NOMO-1 (cell line): Measurements from ENCODE around the gene CCR7.
A peak's percentile ranks its signal among the peaks of the same experiment; 100 is the strongest.

Source experiments
- DNase-seq, 2 experiments: peaks; one replicate each; lab custom pipeline; 2025; ENCODE audit not compliant: unreplicated experiment in 2 of 2; lab: John Stamatoyannopoulos, UW

Gene CCR7

GRCh38 chr17:40538936-40539705, 26.2 kb downstream of the CCR7 start:
- no peak for DNase-seq

GRCh38 chr17:40538019-40538935, 27.0 kb downstream of the CCR7 start:
- DNase-seq: peak in 1 of 2 experiments; percentile 24

GRCh38 chr17:40536295-40537171, 28.7 kb downstream of the CCR7 start:
- DNase-seq: no peak

- DNase-seq: no peak
These were observed 29.4 kb downstream of the CCR7 start for GRCh38 chr17:40535924-40536294.

DNA sequence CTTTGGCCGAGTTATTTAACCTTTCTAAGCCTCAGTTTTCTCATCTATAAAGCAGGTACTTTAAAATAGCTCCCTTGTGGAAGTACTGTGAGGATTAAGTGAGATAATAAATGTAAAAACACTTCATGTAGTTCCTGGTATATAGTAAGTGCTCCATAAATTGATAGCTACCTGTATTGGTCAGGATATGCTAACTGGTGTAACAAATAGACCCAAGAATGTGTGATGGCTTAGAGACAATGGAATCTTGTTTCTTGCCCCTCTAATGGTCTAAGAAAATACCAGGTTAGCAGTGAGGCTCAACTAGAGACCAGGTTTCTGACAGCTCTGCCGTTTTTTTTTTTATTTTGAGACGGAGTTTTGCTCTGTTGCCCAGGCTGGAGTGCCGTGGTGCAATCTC, 29.8 kb downstream of the CCR7 start:
- no peak for DNase-seq

DNA sequence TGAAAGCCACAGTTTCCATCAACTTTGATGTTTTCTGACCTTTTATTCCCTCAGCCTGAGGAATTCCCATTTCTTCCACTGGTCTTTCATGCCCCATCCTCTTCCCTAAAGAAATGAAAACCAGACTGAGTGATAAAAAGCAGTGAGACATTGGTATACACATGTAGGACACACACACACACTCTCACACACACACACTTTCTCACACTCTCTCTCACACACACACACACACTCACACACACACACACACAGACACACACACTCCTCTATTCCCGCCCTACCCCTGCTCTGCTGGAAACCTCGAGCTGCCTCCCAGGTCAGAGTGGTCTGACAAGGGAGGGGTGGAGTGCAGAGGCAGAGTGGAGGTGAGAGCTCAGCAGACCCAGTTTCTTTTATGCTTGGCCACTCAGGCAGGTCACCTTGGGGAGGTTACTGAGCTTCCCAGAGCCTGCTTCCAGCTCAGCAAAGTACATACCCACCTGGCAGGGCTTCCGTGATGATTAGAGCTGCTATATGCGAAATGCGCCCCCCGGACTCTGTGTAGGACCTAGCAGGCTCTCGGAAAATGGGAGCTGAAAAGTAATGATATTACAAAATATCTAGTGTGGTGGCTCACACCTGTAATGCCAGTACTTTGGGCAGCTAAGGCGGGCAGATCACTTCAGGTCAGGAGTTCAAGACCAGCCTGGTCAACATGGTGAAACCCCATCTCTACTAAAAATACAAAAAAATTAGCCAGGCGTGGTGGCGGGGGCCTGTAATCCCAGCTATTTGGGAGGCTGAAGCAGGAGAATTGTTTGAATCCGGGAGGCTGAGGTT, 30.7 kb downstream of the CCR7 start:
- DNase-seq: no peak

DNA sequence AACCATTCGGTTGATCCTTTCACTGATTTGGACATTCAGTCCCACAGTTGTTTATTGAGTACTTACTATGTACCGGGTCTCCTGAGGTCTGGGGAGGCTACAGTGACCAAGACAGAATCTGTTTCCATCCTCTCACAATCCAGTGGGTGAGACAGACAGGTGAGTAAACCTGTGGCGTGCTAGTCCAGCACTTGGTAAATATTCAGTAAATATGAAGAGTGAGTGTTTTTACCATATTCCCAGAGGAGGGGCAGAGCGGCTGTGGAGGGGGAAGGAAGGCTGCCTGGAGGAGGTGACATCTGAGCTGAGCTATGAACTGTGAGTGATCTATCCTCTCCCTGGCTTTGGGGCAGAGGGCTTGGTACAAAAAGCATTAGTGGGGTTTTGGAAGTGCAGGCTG, 31.4 kb downstream of the CCR7 start:
- DNase-seq: no peak

GRCh38 chr17:40532520-40533253, 32.6 kb downstream of the CCR7 start:
- no peak for DNase-seq

DNA sequence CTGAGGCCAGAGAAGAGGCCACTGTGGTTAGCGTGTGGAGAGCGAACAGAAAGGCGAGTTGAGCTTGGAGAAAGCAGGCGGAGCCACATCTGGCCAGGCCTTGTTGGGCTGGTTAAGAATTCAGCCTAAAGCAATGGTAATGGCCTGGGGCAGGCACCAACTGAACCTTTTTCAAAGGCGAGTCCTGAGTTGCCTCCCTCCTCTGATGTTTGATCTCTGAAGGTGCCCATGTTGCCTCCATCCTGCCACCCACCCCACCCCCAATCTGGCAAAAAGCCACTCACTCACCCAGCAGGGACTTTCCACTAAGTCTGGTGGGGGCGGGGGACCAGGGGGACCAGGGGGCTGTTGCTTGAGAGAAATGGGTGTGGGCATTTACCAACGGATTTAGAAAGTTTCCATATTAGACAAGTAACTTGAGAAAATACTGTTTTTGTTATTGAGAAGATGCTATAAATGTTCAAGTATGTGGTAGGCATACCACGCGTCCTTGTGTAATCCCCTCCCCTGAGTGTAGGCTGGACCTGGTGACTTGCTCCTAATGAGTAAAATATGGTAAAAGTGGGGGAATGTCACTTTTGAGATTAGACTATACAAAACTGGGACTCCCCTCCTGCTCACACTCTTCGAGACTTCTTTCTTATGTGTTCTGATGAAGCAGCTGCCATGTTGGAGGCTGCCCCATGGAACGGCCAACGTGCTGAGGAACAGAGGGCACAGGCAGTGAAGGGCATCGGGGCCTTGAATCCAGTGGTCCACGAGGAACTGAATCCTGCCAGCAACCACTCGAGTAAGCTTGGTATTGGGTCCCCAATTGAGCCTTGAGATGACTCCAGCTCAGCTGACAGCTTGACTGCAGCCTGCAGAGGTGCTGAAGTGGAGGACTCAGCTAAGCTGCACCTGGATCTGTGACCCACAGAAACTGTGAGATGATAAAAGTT, 34.0 kb downstream of the CCR7 start:
- no peak for DNase-seq

DNA sequence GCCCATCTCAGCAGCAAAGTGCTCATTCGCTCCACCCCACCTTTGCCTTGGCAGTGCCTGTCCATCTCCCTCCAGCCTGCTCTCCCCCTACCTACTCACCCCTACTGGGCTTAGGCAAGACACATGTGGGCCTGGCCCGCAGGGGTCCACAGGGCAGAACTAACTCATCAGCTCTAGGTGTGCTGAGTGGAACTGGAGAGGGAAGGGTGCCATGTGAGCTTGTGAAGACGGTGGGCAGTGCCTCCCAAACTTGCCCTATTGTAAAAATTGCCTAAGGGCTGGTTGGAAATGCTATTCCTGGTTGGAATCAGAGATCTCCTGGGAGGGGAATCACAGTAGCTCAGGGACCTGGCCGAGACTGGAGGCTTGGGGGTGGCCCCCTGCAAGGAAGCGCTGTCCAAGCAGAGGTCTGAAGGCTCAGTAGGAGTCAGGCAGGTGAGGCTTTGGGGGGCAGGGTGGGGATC, 34.7 kb downstream of the CCR7 start:
- no peak for DNase-seq

DNA sequence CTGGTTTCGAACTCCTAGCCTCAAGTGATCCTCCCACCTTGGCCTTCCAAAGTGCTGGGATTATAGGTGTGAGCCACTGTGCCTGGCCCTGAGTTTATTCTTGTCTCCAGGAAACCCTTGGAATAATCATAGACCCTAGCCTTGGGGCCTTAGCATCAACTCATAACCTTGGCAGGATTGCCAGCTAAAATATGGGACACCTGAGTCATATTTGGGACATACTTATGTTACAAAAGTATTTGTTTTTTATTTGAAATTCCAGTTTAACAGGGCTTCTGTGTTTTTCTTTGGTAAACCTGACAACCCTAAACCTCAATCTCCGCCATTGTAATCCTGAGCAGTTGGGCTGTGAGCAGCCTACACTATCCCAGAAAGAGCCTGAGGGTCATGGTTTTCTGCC, 35.3 kb downstream of the CCR7 start:
- DNase-seq: no peak

GRCh38 chr17:40528692-40529417, 36.4 kb downstream of the CCR7 start:
- no peak for DNase-seq

GRCh38 chr17:40526668-40527067, 38.6 kb downstream of the CCR7 start:
- DNase-seq: no peak

- no peak for DNase-seq
These were observed 40.0 kb downstream of the CCR7 start for GRCh38 chr17:40525294-40525693.

GRCh38 chr17:40524243-40524965, 40.9 kb downstream of the CCR7 start:
- no peak for DNase-seq

DNA sequence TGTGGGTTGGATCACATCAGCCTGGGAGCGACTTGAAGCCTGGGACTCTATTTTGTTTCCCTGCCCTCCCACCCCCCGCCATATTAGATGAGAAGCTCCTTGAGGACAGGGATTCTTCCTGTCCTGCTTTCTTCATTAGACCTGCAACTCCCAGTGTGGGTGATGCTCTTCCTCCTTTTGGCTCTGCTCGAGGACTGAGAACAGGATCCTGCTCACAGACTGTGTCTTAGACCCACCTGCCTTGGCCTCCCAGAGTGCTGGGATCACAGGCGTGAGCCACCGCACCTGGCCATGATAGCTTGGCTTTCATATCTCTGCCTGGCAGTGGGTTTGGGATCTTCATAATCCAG, 42.3 kb downstream of the CCR7 start:
- DNase-seq: no peak
